Activated gamma-delta T cell treated with anti-CD3 and anti-CD28 coated beads, Interleukin-2, amount 50 U/mL, for 16 hours (primary cell): ENCODE measurements around the gene LRRC31.

Source experiments
- DNase-seq: peaks from one replicate; pipeline ENCODE4 v3.0.0-alpha.2; 2020; ENCODE audit warnings: low read depth

LRRC31 gene

DNA sequence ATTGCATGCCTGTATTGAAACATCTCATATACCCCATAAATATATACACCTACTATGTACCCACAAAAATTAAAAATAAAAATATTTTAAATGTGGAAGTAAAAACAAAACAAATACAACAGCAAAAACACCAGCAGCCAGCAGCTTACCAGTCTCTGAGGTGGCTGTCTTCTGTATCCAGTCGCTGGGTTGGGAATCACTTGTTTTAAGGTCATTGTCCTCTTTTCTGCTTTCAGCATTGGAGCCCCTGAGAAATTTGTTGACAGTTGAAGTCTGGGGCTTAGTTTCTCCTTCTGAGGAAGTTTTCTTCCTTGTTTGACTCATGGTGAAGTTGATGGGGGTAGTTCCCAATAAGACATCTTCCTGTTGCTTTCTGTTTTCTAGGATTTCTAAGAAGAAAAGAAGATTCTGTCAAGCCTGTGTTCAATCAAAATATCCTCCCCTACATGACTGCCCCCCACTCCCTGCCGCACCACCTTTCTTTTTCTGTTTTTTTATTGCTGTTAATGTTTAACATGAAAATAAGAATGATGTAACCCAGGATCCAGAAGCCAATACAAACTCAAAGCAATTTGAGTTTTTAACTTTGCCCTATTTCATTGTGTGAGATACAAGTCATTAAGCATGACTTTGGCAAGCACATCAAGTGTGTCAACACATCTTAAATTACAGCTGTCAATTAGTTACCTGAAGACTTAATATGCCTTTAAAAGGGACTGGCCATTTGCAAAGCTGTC, at the start of gene LRRC31:
Gene LRRC31 (minus strand): TSS at position 452 of the 737 bp plus-strand sequence. CDS start 128 bp downstream, at position 324.
- DNase-seq = no peak

DNA sequence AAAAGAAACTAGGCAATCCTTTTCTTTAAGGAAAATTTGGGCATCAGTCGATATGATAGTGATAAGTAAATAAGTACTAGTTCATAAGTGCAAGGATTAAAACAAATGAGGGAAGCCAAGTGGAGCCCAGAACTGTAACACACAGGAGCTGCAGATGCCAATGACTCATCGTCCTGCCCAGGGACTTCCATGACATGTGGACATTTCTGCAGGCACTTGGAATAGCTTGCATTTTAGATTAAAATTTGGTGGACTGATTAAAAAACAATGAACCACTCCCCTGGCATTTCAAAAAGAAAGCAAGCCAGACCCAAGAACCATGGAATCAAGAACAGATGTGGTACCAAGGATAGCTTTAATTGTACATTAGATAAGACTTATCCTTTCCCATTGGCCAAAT, 44.6 kb upstream of the LRRC31 start:
- no peak for DNase-seq

- no peak for DNase-seq
Measured at GRCh38 chr3:169913323-169913722, 43.6 kb upstream of the LRRC31 start.

GRCh38 chr3:169911272-169911671, 41.5 kb upstream of the LRRC31 start, which contains the start of gene SAMD7:
TSS of gene SAMD7 (plus strand) at chr3:169911572. CDS start at chr3:169919499, 7,927 bp downstream.
- no peak for DNase-seq

- no peak for DNase-seq
Measured at GRCh38 chr3:169907944-169908343, 38.2 kb upstream of the LRRC31 start.

GRCh38 chr3:169907476-169907875, 37.7 kb upstream of the LRRC31 start:
- no peak for DNase-seq

DNA sequence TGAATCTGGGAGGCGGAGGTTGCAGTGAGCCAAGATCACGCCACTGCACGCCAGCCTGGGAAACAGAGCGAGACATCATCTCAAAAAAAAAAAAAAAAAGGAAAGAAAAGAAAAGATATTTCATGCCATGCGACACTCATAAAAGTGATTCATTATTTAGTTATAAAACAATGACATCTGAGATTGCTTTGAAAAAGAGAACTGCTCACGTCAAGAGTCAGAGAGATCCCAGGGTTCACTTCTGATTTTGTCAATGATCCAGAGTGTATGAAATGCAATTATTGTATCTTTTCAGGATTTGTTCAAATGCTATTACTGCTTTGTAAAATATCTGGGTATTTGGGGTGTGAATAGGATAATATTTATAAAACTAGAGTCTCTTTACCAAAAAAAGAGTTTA, 35.7 kb upstream of the LRRC31 start:
- no peak for DNase-seq

DNA sequence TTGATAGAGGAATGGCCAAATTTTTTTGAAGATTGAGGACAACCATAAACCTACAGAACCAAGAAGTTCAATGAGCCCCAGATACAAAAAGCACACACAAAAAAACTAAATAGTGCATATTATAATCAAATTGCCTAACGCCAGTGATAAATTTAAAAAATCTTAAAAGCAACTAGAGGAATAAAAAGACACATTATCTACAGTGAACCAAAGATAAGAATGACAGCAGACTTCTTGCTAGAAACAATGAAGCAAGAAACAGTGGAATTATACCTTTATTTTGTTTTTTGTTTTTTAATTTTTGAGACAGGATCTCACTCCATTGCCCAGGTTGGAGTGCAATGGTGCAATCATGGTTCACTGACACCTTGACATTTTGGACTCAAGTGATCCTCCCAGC, 31.7 kb upstream of the LRRC31 start:
- no peak for DNase-seq

GRCh38 chr3:169897284-169897683, 27.5 kb upstream of the LRRC31 start:
- DNase-seq = no peak

DNA sequence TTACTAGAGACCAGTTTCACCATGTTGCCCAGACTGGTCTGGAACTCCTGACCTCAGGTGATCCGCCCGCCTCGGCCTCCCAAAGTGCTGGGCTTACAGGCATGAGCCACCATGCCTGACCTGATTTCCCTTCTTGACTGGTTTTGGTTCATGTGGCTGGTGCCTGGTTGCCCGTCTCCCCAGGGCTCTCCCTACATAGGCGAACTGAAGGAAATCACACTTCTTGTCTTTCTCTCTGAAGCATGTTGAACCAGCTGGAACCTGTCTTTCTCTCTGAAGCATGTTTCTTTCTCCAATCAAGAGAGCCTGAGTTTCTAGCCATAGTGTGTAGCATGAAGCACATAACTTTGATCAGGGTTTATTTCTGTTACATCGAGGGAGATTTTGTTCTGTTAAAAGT, 25.3 kb upstream of the LRRC31 start:
- no peak for DNase-seq

GRCh38 chr3:169894110-169894509, 24.4 kb upstream of the LRRC31 start:
- DNase-seq = no peak

DNA sequence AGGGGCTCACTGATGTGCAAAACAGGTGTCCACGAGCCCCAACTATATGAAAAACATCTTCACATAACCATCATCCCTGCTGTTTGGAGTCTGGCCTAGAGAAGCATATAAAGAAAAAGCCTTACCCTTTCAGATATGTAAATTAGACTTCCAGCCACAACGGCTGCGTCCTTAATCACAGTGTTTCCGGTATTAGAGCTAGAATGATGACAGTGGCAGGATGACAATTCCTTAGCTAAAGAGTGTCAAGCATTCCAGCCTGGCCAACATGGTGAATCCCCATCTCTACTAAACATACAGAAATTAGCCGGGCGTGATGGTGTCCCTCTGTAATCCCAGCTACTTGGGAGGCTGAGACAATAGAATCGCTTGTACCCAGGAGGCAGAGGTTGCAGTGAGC, 22.2 kb upstream of the LRRC31 start:
- DNase-seq = no peak

GRCh38 chr3:169886671-169887070, 16.9 kb upstream of the LRRC31 start:
- DNase-seq = no peak

DNA sequence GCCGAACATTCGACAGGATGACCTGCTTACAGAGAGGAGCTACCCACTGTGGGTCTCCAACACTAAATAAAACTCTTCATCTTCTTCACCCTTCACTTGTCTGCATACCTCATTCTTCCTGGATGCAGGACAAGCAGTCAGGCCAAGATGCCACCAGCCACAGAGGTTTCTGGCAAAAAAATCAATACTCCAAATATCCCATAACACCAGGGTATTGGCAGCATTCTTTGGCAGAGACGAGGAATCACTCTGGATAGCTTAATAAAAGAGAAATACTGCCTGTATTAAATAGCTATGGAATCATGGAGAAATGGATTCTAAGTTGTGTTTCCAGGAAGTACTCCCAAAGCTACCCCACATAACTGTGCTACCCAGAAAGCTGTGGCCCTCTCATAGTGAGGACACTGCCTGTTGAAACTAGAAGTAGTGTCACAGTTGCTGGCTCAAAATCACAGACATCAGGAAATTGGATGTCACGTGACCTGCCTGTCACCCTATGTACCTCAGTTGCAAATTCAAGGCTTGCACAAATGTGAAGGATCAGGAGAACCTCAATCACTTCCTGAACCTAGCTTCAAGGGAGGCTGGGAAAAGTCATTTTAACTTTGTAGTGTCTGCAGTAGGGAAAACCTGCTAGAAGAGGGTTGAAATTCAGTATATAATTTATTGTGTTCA, 11.0 kb upstream of the LRRC31 start:
- DNase-seq = no peak

GRCh38 chr3:169879845-169880575, 10.3 kb upstream of the LRRC31 start:
- no peak for DNase-seq

GRCh38 chr3:169879013-169879557, 9.3 kb upstream of the LRRC31 start:
- DNase-seq = no peak

- no peak for DNase-seq
Measured at GRCh38 chr3:169871129-169871886, 1.6 kb upstream of the LRRC31 start.

DNA sequence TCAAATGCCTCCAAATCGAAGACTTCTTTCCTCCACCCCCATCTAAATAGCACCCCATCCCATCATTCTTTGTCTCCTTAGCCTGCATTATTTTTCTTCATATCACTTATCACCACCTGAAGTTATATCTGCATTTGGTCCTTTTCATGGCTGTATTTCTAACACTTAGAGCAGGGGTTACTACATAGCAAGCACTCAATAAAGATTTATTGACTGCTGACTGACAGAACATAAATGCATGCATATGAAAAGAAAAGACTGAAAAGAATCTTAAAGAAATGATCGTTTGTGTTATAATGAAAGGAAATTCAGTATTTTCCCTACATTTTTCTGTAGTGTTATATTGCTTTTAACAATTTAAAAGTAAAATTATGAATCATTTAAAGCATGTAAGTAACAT, 1.4 kb downstream of the LRRC31 start:
- no peak for DNase-seq

DNA sequence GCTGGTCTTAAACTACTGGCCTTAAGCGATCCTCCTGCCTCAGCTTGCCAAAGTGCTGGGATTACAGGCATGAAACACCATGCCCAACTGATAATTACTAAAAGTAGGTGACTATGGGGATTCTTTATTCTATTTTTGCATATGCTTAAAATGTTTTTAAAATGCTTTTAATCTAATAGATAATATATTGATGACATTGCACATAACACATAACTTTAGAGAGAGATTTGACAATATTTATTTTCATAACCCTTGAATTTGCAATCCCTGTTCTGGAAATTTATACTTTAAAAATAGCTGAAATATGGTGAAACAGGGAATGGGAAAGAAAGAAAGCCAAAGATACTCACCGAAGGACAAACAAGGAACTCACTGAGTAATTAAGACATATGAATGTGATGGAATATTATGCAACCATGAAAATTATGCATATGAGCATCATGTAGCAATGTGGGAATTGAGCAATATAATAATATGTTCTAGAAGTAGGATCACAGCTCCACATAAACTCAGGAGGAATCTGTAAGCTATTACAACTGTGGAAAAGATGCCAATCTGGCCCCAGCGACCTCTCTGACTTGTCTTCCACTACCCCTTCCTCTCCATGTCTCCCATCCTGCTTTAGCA, 2.0 kb downstream of the LRRC31 start:
- DNase-seq = no peak

DNA sequence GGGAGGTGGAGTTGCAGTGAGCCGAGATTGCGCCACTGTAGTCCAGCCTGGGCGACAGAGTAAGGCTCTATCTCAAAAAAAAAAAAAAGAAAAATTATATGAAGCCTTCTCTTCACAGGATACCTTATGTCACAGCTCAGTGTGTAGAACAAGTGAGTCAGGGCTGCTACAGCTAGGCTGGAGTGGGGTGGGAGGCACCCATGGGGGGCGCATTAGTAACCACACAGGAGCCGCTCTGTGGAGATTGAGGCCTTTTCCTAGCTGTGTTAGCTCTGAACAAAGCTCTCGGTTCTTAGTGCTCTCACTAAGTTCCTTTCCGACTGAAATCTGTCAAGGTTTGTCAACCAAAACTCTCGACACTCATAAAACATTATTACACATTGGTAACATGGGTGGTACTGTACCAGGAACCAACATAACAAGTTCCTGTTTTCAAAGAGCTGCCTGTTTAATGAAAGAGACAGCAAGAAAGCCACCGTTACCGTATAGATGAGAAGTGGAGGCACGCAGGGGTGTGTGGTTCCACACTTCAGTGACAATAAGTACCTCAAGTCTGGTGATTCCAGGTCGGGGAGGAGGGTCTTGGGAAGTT, 4.5 kb downstream of the LRRC31 start:
- DNase-seq = no peak

DNA sequence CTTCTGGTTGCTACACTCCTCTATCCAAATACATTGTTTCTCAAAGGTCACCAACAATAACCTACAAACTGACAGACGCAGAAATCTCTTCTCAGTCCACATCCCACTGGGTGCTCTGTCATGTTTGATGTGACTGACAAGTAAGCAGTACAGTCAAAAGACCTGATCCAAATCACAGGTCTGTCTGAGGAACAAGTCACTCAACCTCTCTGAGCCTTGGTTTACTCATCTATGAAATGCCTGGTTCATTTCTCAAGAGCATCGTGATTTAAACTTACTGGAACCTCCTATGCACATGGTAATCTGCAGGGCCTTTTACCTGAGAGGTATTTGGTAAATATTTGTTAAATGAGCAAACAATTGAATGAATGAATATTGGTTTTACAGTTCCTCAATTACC, 5.5 kb downstream of the LRRC31 start:
- no peak for DNase-seq
